ENCODE measurements around the gene LRCH3.

Gene LRCH3

DNA sequence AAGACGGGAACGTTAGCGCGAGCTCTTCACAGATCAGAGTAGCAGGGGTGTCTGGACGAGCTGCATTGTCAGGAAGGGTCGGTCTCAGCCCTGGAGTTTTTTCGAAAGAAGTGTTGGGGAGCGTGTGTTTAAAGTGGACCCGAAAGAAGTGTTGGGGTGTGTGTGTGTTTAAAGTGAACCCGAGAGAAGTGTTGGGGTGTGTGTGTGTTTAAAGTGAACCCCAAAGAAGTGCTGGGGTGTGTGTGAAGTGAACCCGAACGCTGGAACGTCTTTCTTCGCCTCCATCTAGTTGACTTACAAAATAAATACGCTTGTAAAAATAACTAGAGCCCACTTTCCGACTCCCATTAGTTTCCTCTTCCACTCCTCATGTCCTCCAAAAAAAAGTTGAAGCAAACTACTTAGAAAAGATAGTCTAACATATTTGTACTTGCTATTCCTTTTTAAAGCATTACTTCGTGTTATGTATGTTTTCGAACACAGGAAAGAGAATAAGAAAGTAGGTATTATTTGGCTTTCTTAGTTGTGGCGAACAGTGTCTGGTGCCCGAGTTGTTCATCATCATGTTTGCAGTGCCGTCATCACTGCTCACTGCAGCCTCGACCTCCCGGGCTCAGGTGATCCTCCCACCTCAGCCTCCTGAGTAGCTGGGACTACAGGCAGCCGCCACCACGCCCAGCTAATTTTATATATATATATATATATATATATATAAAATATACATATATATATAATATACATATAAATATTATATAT, 1.0 kb downstream of the LRCH3 start:
- no peak for DNase-seq (ENCODE audit: low read depth in 2 of 2)

DNA sequence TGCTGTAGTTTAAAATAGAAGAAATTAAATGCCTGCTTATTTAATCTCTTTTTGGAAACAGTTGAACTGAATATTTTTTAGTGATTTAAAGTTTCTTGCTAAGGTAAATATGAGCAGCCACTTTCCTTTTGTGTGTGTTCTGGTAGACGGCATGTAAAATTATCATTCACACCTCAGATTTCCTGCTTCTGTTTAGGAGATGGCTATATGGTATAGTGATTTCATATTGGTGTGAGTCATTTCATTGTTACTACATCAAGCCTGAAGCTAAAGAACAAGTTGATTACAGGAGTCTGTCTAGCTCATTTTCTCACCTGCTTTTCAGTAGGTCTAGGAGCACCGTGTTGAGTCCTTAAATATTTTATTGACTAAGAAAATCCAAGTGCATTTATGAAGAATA, 2.2 kb downstream of the LRCH3 start:
- no peak for DNase-seq (ENCODE audit: low read depth in 2 of 2)

GRCh38 chr3:197794115-197794514, 3.1 kb downstream of the LRCH3 start:
- no peak for DNase-seq (ENCODE audit: low read depth in 2 of 2)

DNA sequence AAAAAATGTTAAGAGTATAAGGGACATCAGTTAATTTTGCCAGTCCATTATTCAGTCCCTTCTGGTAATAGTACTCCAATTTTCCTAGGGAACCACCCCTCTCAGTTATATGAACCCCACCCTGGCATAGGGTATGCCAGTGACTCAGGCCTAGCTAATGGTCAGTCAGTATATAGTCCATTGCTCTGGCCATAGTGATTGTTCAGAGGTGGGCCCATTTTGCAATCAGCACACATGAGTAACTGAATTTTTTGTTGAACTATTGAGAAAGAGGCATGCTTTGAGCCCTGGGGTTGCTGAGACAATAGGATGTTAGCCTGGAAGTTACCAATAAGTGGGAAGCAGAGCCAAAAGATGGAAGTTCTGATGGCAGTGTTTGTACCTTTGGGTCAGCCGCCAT, 4.1 kb downstream of the LRCH3 start:
- DNase-seq (ENCODE audit: low read depth in 2 of 2) = no peak

- DNase-seq (ENCODE audit: low read depth in 2 of 2) = no peak
Measured at GRCh38 chr3:197796087-197796486, 5.0 kb downstream of the LRCH3 start.

DNA sequence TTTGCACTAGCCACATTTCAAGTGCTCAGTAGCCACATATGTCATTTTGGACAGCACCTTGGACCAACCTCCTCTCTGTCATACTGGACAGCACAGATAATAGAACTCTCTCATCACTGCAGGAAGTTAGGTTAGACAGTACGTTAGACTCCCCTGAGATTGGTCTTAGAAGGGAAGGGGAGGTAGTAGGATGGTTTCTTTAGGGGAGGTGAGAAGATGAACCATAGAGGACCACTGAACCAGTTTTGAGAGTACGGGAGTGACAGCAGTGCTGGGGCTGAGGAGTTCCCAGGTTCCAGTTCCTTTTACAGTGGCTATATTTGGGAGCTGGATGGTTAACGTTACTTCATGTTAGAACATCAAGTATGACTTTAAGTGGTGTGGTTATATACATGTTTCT, 7.8 kb downstream of the LRCH3 start:
- no peak for DNase-seq (ENCODE audit: low read depth in 2 of 2)

DNA sequence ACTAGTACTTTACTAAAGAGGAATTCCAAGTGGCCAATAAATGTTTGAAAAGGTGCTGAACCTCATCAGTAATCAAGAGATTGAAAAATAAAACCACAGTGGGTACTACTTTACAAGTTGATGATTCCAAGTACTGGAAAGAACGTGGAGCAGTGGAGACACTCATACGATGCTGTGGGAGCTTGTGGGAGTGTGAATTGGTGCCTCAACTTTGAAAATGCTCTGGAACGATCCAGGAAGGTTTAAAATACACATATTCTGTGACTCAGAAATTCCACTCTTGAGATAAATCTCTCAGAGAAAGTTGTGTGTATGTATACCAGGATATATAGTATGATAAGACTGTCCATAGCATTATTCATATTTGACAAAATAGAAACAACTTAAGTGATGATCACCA, 9.3 kb downstream of the LRCH3 start:
- no peak for DNase-seq (ENCODE audit: low read depth in 2 of 2)

DNA sequence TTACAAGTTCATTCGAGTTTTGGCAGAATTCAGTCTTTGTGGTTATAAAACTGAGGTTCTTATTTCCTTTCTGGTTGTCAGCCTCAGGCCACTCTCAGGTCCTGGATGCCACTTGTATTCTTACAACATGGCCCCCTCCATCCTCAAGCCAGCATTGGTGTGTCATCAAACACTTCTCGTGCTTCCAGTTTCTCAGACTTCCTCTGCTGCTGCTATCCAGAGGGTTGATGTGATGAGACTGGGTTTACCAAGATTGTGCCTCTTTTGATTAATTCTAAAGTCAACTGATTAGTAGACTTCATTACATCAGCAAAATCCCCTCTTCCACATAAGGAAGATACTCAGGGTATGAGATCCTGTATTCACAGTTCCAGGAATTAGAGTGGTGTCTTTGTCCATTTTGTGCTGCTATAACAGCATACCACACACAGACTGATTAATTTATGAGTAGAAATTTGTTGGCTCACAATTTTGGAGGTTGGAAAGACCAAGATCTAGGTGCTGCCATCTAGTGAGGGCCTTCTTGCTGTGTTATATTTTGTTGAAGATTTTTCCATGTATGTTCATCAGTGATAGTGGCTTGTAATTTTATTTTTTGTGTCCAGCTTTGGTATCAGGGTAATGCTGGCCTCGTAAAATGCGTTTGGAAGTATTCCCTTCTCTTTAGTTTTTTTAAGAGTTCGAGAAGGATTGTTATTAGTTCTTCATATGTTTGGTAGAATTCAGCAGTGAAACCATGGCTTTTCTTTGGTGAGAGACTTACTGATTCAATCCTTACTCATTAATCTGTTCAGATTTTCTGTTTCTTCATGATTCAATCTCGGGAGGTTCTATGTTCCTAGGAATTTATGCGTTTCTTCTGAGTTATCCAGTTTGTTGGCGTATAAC, 11.1 kb downstream of the LRCH3 start:
- no peak for DNase-seq (ENCODE audit: low read depth in 2 of 2)

- no peak for DNase-seq (ENCODE audit: low read depth in 2 of 2)
Measured at GRCh38 chr3:197802779-197803459, 11.9 kb downstream of the LRCH3 start.

- DNase-seq (ENCODE audit: low read depth in 2 of 2) = no peak
Measured at GRCh38 chr3:197804511-197804910, 13.5 kb downstream of the LRCH3 start.

GRCh38 chr3:197807969-197808587, 17.0 kb downstream of the LRCH3 start:
- DNase-seq (ENCODE audit: low read depth in 2 of 2) = no peak

GRCh38 chr3:197809356-197810020, 18.4 kb downstream of the LRCH3 start:
- DNase-seq (ENCODE audit: low read depth in 2 of 2) = no peak

DNA sequence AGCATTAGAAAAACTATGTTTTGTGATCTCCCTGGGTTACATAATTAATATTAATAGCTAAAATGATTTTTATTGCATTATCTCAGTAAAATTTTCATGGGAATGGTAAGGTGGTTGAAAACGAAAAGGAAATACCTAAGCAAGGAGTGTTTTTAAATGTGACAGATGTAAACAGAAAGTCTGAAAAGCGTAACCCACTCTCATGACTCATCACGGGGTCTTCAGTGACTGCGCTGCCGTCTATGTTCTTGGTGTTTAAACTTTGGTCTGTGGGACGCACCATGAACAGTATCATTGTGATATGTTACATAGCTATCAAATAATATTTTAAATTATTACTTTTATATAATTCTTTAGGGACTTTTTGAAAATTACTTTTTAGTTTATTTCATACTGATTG, 19.8 kb downstream of the LRCH3 start:
- DNase-seq (ENCODE audit: low read depth in 2 of 2) = no peak

GRCh38 chr3:197811343-197811742, 20.3 kb downstream of the LRCH3 start:
- no peak for DNase-seq (ENCODE audit: low read depth in 2 of 2)

DNA sequence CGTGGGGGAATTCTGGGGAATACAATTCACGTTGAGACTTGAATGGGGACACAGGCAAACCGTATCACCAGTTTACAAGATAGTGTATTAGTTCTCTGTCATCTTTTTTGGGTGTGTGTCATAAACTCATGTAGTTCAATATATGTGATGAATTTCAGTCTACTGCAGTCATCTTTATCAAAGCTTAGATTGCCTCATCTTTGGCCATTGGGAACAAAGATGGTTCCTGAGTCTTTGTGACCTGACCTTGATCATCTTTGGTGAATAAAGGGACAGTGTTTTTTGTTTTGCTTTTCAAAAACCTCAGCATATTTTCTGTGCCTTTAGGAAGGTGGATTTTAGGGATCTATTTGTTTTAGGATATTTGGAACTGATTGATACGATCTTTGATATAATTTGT, 23.3 kb downstream of the LRCH3 start:
- no peak for DNase-seq (ENCODE audit: low read depth in 2 of 2)

DNA sequence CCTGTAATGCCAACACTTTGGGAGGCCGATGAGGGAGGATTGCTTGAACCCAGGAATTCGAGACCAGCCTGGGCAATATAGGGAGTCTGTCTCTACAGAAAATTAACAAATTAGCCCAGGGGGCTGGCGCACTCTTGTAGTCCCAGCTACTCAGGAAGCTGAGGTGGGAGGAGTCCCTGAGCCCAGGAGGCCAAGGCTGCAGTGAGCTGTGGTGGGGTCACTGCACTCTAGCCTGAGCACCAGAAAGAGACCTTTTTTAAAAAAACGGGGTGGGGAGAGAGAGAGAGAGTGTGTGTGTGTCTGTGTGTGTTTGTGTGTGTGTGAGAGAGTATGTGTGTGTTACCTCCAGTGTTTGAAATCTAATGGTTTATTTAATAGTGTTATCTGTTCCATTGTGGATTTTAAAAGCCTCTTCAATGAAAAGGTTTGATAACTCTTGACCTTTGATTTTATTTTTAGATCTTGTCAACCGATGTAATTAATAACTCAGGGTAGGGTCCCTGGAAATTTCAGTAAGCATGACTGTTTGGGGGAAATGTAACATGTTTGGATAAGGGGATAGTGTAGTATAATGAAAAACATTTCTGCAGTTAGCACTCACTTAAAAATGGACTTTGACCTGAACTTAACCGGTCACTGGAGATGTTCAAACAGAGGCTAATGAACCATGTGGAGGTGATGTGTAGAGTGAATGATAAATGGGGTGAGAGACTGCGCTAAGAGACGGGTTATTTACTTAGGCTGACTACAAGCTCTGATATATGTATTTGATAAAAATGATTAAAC, 29.7 kb downstream of the LRCH3 start:
- no peak for DNase-seq (ENCODE audit: low read depth in 2 of 2)

DNA sequence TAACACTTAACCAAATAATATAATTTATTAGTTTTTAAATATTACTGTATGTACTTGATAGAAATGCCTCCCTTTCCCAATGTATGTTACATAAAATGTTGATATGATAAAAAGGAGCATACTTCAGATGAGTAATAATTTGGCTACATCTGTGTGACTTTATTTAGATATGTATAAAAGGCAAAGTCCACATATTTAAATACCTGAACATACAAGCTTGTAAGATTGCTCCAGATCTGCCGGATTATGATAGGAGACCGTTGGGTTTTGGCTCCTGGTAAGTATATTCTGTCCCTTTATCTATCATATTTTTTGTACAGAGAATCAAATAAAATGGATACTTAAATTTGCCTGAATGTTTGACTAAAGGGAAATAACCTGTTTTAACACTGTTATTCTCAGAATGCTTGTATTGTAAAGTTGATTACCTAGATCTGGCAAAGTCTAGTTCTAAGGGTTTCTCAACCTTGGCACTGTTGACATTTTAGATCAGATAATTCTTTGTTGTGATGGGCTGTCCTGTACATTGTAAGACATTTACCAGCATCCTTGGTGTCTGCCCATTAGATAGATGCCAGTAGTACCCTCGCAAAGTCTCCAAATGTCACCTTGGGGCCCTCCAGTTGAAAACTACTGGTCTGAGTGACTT, 38.5 kb downstream of the LRCH3 start:
- DNase-seq (ENCODE audit: low read depth in 2 of 2) = no peak

GRCh38 chr3:197830308-197830966, 39.4 kb downstream of the LRCH3 start:
- DNase-seq (ENCODE audit: low read depth in 2 of 2) = no peak

- no peak for DNase-seq (ENCODE audit: low read depth in 2 of 2)
Measured at GRCh38 chr3:197830967-197831313, 39.9 kb downstream of the LRCH3 start.

Data from stimulated activated CD8-positive, alpha-beta memory T cell treated with anti-CD3 and anti-CD28 coated beads, Interleukin-7, amount 100 ng/mL, for 4 hours (primary cell).